ENCODE data around the gene SMARCD3. TPM values are rescaled to one million over a fixed set of nuclear protein-coding genes. Genes with fewer than 3 reads are reported as not detected.

Gene SMARCD3
- total RNA-seq, 4 donors from 2014 or later = 42.2 to 56.7 (median 47.2) TPM

DNA sequence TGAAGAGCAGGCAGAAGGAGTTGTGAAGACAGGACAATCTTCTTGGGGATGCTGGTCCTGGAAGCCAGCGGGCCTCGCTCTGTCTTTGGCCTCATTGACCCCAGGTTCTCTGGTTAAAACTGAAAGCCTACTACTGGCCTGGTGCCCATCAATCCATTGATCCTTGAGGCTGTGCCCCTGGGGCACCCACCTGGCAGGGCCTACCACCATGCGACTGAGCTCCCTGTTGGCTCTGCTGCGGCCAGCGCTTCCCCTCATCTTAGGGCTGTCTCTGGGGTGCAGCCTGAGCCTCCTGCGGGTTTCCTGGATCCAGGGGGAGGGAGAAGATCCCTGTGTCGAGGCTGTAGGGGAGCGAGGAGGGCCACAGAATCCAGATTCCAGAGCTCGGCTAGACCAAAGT lies 14.7 kb downstream of the SMARCD3 start:
- peak overlapping the region in 1 of 3 donors; percentile 96 for H3K4me3 ChIP-seq (replicated peaks in 1 of 3)
- DNase-seq = no peak
- intact Hi-C loops (cut with DNase I) = no loop called here
- H3K4me1 ChIP-seq = peaks cover 8 to 18% of the 10 kb centered on the region in 2 donors
- no peaks in the 10 kb centered on the region for H3K9me3 ChIP-seq
- H3K36me3 ChIP-seq = peaks cover 28 to 33% of the 10 kb centered on the region in 2 donors
- no peaks in the 10 kb centered on the region for H3K27me3 ChIP-seq
- no peak for TF ChIP-seq POLR2A (IDR thresholded peaks at IDR 0.05)
- TF ChIP-seq, protein P1, sequence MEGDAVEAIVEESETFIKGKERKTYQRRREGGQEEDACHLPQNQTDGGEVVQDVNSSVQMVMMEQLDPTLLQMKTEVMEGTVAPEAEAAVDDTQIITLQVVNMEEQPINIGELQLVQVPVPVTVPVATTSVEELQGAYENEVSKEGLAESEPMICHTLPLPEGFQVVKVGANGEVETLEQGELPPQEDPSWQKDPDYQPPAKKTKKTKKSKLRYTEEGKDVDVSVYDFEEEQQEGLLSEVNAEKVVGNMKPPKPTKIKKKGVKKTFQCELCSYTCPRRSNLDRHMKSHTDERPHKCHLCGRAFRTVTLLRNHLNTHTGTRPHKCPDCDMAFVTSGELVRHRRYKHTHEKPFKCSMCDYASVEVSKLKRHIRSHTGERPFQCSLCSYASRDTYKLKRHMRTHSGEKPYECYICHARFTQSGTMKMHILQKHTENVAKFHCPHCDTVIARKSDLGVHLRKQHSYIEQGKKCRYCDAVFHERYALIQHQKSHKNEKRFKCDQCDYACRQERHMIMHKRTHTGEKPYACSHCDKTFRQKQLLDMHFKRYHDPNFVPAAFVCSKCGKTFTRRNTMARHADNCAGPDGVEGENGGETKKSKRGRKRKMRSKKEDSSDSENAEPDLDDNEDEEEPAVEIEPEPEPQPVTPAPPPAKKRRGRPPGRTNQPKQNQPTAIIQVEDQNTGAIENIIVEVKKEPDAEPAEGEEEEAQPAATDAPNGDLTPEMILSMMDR (IDR thresholded peaks at IDR 0.05) = no peak
- H3K27ac ChIP-seq = peak overlapping the region in 2 of 3 donors; percentile 56 to 79
- 72 to 91% methylated on average over 7 to 9 of the region's 9 CpGs for WGBS, 2 donors

DNA sequence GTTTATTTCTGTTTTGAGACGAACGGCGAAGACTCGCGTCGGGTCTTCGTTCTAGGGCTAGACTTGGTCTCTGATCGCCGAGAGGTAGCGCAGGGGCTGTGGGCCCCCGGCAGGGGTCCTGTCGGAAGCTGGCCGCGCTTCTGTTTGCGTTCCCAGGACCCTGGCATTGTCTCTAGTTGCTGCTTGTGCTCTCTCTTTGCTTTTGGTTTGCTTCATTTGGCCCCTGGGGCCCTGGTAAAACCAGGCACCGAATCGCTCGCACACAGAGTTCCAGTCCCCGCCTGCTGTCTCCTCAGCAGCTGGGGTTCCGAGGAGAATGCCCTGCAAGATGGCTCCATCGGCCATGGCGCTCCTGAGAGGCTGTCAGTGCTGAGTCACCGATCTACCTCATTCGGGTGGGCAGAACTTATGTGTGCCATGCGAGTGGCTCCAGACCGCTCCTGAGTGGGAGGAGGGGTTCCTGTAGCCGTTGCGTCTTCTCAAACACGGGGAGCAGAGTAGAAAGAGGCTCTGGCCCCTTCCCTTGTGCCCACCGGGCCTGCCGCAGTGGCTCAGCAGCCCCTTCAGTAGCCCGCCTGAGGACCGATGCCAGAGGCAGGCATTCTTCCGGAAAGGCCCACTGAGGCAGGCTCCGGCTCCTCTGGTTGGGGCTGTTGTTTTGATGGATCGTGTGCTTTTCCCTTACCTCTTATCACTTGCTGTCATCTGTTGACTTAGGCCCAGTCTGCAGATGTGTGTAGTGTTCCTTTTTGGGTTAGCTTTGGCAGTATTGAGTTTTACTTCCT lies 15.4 kb downstream of the SMARCD3 start:
- peaks cover 21 to 26% of the 10 kb centered on the region in 2 donors for H3K36me3 ChIP-seq
- WGBS, 2 donors = 5 to 8% methylated on average over 31 to 32 of the region's 36 CpGs
- H3K4me3 ChIP-seq (replicated peaks in 1 of 3) = peak overlapping the region; percentile 75 to 96 (median 94)
- intact Hi-C loops (cut with DNase I) = no loop called here
- peak overlapping the region; percentile 45 to 79 (median 56) for H3K27ac ChIP-seq
- peak; percentile 69 to 70 for DNase-seq
- H3K27me3 ChIP-seq = no peaks in the 10 kb centered on the region
- peaks cover 8 to 20% of the 10 kb centered on the region in 2 donors for H3K4me1 ChIP-seq
- peak in 1 of 2 donors; percentile 43 for TF ChIP-seq POLR2A (IDR thresholded peaks at IDR 0.05)
- TF ChIP-seq, protein P1 (IDR thresholded peaks at IDR 0.05) = no peak
- no peaks in the 10 kb centered on the region for H3K9me3 ChIP-seq

DNA sequence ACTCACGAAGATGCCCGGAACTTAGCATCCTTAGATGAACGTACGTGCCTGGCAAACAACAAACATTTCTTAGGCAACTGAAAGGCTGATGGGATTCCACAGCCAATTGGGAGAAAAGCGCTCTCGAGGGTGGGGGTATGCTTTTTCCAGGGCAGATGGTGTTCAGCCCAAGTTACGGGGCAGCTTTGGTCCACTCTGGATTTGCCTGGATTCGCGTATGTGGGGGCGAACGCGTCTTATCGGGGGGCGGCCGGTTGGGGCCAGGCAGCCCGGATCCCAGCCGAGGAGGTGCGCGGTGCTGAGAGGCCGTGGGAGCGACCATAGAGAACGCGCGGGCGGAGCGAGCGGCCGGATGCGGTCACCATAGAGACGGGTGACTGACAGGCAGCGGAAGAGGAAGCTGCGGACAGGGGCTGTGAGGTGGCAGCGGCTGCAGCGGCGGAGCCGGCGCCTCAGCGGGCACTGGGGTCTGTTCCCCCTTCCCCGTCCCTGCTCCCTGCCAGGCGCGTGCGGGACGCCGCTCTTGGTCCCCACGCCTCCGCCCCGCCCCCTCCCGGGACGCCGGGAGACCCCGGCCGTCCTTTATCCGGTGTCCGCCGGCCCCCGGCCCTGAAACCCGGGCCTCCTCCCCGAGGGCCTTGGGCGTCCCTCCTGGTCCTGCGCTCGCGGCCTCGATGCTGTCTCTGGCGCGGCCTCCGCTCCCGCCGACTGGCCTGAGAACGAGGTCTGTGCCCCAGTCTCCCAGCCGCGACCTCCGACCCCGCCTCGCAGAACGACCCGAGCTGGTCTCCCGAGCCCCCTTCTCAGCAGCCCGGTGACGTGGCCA lies 16.2 kb downstream of the SMARCD3 start, which contains the start of gene CHPF2:
Gene CHPF2 (plus strand): TSS at position 393 of the 826 bp plus-strand sequence. CDS start 1,529 bp downstream, outside the sequence.
- 2% methylated on average over 24 to 32 of the region's 79 CpGs for WGBS, 2 donors
- H3K4me3 ChIP-seq (replicated peaks in 1 of 3) = peak within 1 kb of the TSS; percentile 75 to 96 (median 94)
- TF ChIP-seq, protein P1 (IDR thresholded peaks at IDR 0.05) = no peak
- peak; percentile 20 to 82 for TF ChIP-seq POLR2A (IDR thresholded peaks at IDR 0.05)
- peak within 1 kb of the TSS; percentile 45 to 79 (median 56) for H3K27ac ChIP-seq
- no peaks in the 10 kb centered on the region for H3K27me3 ChIP-seq
- peaks cover 8 to 25% of the 10 kb centered on the region in 2 donors for H3K4me1 ChIP-seq
- no peaks in the 10 kb centered on the region for H3K9me3 ChIP-seq
- DNase-seq = peak; percentile 92
- peaks cover 13 to 18% of the 10 kb centered on the region in 2 donors for H3K36me3 ChIP-seq
- intact Hi-C loops (cut with DNase I) = no loop called here

DNA sequence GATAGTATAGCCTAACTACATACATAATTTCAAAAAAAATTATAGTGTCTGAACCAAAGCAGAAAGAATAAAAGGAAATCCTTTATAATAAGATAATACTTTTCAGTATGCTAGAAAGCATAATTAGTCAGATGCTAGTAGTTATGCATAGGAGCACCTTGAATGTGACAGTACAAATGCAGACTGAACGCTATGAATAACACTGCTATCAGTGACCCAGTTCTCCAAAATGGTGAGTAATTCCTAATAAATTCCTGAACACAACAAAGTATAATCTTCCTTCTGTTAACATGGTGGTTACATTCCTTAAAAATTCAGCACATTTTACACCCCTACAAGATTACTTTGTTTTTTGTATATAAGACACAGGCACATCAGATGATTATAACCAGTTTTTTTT lies 17.4 kb downstream of the SMARCD3 start:
- Histone ChIP-seq H3K36me3 (peaks cover 8 to 15% of the 10 kb centered on the region in 2 donors), H3K4me3 (replicated peaks in 1 of 3) (no peak overlapping the region), H3K27ac (no peak overlapping the region), H3K9me3 (no peaks in the 10 kb centered on the region), H3K4me1 (peaks cover 13 to 29% of the 10 kb centered on the region in 2 donors), H3K27me3 (no peaks in the 10 kb centered on the region)
- TF ChIP-seq POLR2A (IDR thresholded peaks at IDR 0.05) = no peak
- TF ChIP-seq, protein P1 (IDR thresholded peaks at IDR 0.05) = no peak
- intact Hi-C loops (cut with DNase I) = no loop called here
- no peak for DNase-seq
- WGBS, 2 donors = 73 to 80% methylated on average over 1 of the region's 1 CpG

Measured in thyroid gland (tissue), 4 donors.